T-helper 9 cell (primary cell): Measurements from ENCODE around the gene RABGEF1.
"Not testable (repeated sequence)": the region's sequence is repeated elsewhere in the genome, so short reads cannot be mapped to it uniquely, and the experiment has no call there.

Experiments
- DNase-seq: peaks from one replicate; pipeline ENCODE4 v3.0.0-alpha.2; 2020

Gene RABGEF1

GRCh38 chr7:66816658-66817057 lies 76.1 kb downstream of the RABGEF1 start:
- DNase-seq, result not testable (repeated sequence)

GRCh38 chr7:66817208-66817795 lies 76.8 kb downstream of the RABGEF1 start:
- not testable (repeated sequence) for DNase-seq

- DNase-seq, result not testable (repeated sequence)
Measured at GRCh38 chr7:66817956-66818355, 77.4 kb downstream of the RABGEF1 start.

GRCh38 chr7:66824041-66824440 lies 83.5 kb downstream of the RABGEF1 start:
- DNase-seq, result no peak

GRCh38 chr7:66825538-66825937 lies 85.0 kb downstream of the RABGEF1 start:
- DNase-seq, result not testable (repeated sequence)

GRCh38 chr7:66826649-66827048 lies 86.1 kb downstream of the RABGEF1 start:
- no peak for DNase-seq

GRCh38 chr7:66830976-66831375 lies 90.4 kb downstream of the RABGEF1 start:
- DNase-seq, result not testable (repeated sequence)

- no peak for DNase-seq
Measured at GRCh38 chr7:66832531-66833351, 92.2 kb downstream of the RABGEF1 start.

- no peak for DNase-seq
Measured at GRCh38 chr7:66837007-66837406, 96.5 kb downstream of the RABGEF1 start.

GRCh38 chr7:66837661-66838060 lies 97.1 kb downstream of the RABGEF1 start:
- DNase-seq, result no peak

GRCh38 chr7:66839814-66840213 lies 99.3 kb downstream of the RABGEF1 start:
- no peak for DNase-seq

- DNase-seq, result no peak
Measured at GRCh38 chr7:66840316-66840715, 99.8 kb downstream of the RABGEF1 start.

GRCh38 chr7:66841898-66842297 lies 101.4 kb downstream of the RABGEF1 start:
- DNase-seq, result no peak

- not testable (repeated sequence) for DNase-seq
Measured at GRCh38 chr7:66843492-66843891, 103.0 kb downstream of the RABGEF1 start.

GRCh38 chr7:66844552-66845378 lies 104.2 kb downstream of the RABGEF1 start:
- peak; percentile 99 for DNase-seq

- DNase-seq, result no peak
Measured at GRCh38 chr7:66845379-66846095, 105.0 kb downstream of the RABGEF1 start.

- DNase-seq, result not testable (repeated sequence)
Measured at GRCh38 chr7:66846096-66846445, 105.5 kb downstream of the RABGEF1 start.

GRCh38 chr7:66847523-66847855 lies 107.0 kb downstream of the RABGEF1 start:
- DNase-seq, result not testable (repeated sequence)

- DNase-seq, result no peak
Measured at GRCh38 chr7:66847879-66848790, 107.6 kb downstream of the RABGEF1 start.

- no peak for DNase-seq
Measured at GRCh38 chr7:66859339-66859738, 118.8 kb downstream of the RABGEF1 start.

- DNase-seq, result no peak
Measured at GRCh38 chr7:66859794-66860645, 119.5 kb downstream of the RABGEF1 start.
